GM19372 (cell line): ENCODE data around the gene EPHA5.
"Not testable (repeated sequence)": the region's sequence is repeated elsewhere in the genome, so short reads cannot be mapped to it uniquely, and the experiment has no call there.

Experiments used
- ATAC-seq: cut with Tn5 transposase; IDR thresholded peaks from one replicate; pipeline ENCODE4 v1.9.1; 2021; ENCODE audit warnings: mild to moderate bottlenecking, low read depth, moderate library complexity; ENCODE audit not compliant: unreplicated experiment

Gene EPHA5

DNA sequence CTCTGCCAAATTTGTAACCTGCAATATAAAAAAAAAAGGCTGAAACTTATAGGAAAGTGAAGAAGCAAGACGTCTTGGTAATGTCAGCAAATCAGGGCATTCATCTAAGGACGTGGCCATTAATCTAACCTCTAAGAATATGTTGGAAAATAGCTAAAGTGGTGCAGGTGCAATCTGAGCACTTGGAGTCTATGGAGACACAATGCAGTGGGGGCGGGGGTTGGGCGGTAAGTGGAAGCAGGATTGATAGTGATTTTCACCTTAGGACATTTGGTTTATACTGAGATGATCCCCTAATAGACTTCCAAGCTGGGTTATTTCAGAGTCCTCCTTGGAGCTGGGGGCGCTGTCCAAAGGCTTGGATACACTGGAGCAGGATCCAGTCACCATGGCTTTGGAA lies 283.4 kb downstream of the EPHA5 start:
- no peak for ATAC-seq

DNA sequence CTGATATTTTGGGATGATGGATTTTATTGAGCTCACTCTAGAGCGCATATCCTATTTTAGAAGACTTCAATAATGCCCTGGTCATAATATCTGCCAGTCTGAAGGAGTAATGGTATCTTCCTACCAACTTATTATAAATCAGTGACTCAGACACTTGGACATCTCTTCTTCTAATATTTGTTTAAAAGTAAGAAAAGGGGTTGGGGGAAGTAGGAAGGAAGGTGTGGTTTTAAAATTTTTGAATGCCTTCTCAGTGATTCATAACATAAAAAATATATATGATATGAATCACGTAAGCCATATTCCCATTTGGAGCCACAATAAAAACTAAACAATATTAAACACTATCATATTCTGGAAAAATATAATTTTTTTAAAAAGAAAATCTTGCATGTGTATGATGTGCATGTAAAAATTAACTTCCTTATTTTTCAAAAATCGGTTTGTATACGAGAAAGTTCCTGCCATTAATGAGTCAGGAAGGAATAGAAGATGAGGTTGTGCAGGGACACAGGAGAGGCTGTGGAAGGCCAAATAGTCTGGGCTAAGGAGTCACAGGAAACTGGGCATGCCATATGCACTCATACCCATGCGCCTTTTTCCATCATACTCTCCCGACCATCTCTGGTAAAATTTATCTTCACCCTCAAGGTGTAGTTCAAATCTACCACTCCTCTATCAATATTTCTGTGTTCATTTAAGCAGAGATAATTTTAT lies 286.5 kb downstream of the EPHA5 start:
- no peak for ATAC-seq

DNA sequence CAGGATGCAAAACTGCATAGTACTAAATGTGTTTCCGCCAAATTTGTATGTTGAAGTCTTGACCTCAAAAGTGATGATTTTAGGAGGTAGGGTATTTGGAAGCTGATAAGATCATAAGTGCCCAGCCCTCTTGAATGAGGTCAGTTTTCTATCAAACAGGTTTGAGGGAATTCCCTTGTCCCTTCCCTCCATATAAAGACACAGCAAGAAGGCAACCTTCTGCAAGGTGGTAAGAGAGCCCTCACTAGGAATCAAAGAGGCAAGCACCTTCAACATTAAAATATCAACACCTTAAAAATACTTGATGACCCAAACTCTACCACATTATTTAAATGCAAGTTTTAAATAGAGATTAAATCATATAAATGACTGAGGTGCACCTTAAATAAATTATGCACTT lies 288.6 kb downstream of the EPHA5 start:
- ATAC-seq, result no peak

DNA sequence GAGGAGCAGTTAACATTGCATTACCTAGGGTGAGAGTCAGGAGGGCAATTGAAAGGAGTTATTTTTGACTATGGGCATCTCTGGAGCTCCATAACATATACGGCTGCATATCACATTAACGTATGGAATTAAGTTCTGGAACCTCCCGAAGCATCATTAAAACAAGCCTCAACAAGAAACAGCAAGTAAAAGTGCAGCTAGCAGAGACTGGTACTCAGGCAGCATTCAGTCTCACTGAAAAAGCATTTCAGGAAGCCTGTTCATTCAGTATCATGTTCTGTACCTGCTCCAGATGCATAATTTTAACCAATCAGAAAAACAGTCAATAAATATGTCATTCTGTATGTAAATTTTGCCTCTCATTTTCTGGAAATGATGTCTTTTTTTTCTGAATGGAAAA lies 299.6 kb downstream of the EPHA5 start:
- no peak for ATAC-seq

DNA sequence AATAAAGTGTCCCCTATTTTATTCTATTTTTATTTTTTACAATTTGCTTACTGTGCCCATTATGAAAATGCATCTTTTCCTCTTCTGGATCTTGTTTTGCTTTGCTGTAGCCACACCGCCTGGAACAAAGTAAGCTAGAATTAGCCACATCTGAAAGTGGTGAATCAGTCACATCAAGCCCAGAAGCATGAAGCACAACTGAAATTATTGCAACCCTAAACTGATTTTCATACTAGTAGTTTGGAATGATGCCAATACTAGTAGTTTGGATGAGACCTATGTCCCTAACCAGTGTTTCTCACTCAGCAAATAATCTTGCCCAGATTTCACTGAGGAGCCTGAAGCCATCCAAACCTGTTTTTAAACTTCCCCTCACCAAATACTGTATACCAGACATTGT lies 303.0 kb downstream of the EPHA5 start:
- no peak for ATAC-seq

DNA sequence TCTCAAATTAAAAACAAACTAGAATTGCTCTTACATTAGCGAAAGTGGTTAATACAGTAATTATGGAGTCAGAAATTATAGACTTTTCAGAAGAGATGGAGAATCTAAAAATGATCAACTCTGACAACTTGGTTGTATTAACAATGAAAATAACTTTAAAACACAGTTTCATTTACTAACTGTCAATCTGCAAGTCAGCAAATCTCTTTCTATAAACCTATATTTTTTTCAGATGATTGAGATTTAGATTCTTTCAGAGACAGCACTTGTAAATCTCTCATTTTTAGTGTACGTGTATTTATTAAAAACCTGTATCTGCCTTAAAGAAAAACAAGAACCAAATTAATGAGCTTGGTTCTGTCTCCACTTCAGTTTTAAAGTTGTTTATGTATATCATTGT lies 311.4 kb downstream of the EPHA5 start:
- no peak for ATAC-seq

DNA sequence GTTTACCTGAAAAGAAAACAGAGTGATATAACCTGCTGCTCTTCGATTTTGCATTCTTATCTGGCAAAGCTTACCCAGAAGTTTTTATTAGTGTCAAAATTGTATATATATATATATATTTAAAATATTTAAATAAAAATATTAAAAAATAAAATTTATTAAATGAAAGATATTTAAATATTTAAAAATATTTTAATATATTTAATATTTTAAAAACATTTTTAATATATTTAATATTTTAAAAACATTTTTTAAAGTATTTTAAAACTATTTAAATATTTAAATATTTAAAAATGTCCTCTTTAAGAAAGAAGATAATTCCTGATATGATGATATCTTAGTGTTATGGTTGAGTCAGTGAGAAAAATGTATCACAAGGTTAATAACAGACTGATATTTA lies 317.2 kb downstream of the EPHA5 start:
- ATAC-seq, result no peak

DNA sequence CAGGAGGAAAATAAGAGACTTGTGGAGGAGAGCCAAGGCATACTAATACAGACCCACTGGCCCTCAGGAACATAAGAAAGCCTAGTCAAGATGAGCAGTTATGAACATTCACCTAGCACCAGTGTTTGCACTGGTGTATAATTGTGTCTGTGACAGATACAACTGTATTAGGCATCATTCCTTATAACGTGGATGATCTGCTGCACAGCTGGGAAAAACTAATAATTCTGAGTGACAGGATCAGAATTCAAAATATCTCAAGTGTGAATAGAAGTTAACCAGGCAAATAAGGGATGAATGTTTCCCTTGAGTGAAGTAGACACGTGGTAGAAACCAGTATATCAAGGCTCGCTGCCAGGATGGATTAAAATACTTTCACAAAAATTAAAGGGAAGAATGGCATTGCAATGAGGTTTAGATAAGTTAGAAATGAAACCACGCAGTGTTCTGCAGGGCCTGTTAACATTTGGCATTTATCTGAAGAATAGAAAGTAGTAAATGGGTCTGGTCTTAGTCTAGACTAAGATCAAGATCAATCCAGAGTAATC lies 325.9 kb downstream of the EPHA5 start:
- no peak for ATAC-seq

DNA sequence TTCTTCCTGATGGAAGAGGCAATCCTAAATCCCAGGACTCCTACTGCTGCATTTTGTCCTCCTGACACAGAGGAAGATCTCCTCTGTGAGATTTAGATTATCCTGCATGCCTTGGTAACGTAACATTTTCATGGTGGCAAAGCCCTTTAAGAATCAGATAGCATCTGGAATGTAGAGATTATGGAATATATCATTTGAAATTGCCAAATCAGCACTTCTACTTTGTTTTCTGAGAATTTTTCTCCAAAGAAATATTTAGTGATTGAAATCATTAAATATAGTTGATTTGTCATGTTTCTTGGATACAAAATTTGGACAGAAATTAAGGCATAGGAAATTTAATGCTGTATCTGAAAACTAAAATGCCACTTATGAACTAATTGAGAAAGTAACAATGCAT lies 326.9 kb downstream of the EPHA5 start:
- no peak for ATAC-seq

DNA sequence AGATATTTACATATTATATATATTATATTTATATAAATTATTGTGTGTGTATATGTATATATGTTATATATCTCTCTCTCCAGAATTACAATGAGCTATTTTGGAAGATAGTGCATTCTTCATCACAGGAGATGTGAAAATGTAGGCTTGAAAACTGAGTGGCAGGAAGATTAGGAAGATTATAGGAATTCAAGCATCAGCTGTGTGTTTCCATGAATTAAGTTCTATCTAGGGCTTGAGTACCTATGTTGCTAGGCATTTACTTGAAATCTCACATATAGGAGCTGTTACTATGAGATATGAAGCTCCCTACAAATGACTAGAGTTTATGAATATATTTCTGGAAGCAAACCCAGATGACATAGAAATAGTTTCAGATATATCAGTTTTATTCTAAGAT lies 328.7 kb downstream of the EPHA5 start:
- ATAC-seq, result no peak

DNA sequence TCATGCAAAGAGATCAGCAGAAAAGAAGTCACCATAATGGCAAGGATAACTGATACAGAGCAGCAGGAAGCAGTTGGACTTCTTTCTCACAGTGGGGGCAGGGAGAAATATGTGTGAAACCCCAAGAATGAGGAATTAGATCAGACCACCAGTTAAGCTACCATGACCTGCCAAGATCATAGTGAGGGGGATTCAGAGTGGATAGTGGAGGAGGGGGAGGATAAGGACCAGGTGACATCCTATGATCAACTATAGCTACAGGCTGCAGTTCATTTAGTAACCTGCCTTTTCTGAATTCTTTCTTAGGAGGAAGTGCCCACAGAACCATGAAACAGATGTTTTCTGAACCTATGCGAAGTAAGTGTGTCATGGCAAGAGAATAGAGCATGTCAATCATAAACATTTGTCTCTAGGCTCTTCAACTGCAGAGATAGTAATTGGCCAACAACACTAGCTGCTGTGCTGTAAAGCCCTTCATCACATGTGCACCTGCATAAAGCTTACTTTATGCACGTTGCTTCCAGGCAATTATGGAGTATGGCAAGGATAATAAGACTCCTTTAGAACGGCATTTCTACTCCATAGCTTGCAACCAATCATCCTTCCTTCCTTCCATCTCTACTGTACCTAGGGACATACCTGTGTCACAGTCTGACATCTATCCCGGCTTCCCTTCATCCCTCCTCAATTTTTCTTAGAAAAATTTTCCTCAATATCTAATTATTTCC lies 329.7 kb downstream of the EPHA5 start:
- ATAC-seq, result no peak

DNA sequence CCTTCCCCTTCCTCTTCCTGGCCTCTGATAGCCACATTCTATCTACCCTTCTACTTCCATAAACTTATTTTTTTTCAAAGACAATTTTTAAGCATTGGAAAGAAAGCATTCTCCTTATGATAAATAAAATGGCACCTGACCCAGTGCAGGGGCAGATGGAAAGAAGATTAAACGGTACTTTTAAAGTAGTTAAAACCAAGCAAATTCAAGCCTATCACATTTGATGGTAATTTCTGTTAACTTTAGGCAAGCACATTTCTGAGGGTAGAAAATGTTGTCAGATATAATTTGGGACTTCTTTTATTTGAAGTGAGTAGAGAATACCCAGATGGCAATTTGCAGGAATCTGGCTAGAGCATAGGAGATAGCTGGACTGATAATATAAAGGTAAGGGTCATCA lies 332.9 kb downstream of the EPHA5 start:
- no peak for ATAC-seq

DNA sequence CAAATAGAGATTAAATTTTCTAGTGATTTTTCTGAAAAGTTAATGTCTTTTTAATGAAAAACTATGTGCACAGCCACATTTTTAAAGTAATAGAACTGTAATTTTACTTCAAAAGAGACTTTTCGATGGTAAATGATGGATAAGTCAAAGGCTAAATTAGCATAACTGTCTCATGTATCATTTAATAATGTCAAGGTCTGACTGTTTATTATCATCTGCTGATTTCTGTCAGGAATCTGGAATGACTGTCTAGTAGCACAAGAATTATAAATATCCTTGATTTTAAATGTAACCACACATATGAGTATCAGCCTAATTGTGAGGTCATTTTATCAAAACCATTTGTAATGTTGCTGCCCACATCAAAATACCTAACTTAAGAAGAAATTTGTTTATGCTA lies 333.8 kb downstream of the EPHA5 start:
- ATAC-seq, result no peak

DNA sequence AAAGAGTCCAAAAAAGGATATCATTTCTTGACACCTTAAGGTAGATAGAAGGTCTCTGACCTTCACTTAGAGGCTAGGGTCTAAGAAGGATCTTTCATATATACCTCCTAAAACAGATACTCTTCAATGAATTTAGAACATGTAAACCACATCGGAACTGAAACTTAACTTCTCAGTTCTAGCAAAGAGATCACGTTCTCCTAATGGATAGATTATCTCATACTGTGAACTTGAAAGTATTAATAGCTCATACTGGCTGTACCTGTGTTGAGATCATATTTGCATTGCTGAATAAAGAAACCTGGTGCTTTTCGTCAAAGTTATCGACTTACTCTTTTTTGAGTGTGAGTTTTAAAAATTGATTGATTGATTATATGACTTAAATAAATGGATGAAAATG lies 353.8 kb downstream of the EPHA5 start:
- ATAC-seq, result no peak

DNA sequence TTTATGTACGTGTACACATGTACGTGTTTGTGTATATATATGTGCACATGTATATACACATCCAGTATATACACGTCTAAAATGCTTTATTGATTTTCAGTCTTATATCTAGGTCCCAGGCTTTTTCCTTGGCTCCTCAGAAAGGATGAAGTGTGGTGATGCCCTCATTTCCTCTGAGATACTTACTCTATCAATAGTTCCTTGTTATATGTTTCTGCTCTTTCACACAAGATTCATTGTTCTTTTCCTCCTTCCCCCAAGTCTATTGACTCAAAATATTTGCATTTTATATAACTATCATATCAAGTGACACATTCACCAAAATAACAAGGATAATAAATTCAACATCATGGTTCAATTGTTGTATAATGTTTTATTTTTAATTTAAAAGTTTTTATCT lies 359.2 kb downstream of the EPHA5 start:
- ATAC-seq, result no peak

DNA sequence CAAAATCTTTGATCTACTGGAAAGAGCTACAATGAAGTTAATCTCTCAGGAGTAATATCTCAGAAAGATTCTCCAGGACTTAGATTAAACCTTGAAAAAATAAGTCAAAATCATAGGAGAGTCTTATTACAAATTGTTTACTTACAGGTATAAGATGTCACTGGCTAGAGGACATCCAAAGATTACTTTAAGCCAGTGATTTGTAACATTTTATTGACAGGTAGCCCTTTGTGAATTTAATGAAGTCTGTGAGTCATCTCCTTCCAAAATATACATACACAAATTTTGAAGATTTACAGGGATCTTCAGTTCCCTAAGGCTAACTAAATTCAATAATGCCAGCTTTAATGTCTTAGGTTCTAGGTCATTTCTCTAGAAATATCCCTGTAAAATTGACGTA lies 359.7 kb downstream of the EPHA5 start:
- ATAC-seq, result no peak

DNA sequence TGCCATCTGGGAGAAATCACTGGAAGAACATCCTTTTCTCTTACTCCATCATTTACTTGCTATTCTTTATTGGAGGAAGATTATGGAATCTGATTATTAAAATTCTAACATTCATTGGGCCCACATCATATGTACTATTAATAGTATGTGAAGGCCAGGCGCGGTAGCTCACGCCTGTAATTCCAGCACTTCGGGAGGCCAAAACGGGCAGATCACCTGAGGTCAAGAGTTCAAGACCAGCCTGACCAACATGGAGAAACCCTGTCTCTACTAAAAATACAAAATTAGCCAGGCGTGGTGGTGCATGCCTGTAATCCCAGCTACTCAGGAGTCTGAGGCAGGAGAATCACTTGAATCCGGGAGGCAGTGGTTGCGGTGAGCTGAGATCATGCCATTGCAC lies 361.7 kb downstream of the EPHA5 start:
- not testable (repeated sequence) for ATAC-seq

DNA sequence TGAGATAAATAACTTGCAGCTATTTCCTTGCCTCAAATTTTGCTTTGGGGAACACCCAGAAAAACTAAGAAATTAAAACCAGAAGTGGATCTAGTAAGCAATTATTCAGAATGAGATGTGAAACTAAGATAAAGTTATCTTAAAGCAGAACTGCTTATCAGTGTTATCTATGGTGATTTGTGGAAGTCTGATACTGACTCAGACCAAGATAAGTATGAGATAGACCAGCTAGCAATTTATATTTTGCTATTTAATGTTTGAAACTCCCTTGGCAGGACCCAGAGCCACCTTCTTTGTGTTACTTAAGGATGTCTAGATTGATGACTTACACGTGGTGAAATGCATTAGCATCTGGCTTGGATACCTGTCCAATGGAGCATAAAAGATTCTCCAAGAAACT lies 368.1 kb downstream of the EPHA5 start:
- no peak for ATAC-seq

DNA sequence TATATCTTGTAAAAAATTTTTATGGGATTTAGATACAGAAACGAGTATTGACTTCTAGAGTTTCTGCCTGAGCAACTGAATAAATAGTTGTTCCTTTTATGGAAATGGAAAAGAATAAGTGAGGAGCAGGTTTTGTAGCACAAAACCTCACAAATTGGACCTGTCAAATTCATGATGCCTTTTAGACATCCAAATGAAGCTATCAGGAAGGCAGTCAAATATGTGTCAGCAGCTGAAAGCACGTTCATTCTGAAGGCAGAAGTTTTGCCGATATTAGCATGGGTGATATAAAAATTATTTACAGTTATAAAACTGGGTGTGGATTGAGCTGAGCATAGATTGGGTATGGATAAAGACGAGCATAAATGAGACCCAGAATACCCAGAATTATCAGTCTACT lies 374.0 kb downstream of the EPHA5 start:
- no peak for ATAC-seq

DNA sequence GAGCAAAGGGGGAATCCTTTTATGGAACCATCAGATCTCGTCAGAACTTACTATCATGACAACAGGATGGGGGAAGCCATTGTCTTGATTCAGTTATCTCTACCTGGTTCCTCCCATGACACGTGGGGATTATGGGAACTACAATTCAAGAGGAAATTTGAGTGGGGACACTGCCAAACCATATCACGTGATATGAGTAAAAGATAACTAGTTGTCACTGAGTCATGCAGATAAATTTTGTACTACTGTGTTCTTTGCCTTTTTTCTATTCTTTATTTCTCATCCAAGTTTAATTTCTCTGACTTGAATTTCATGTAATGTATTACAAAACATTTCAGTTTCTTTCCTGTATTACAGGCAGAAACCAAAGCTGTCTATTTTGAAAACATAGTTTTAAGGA lies 383.2 kb downstream of the EPHA5 start:
- ATAC-seq, result no peak
